ENCODE measurements around the gene FAM50A. TPM values are rescaled to one million over a fixed set of nuclear protein-coding genes. Genes with fewer than 3 reads are reported as not detected.

FAM50A gene
- polyA plus RNA-seq, 1 of the 3 experiments (the other 2 are of a cell fraction), result 86.0 TPM

DNA sequence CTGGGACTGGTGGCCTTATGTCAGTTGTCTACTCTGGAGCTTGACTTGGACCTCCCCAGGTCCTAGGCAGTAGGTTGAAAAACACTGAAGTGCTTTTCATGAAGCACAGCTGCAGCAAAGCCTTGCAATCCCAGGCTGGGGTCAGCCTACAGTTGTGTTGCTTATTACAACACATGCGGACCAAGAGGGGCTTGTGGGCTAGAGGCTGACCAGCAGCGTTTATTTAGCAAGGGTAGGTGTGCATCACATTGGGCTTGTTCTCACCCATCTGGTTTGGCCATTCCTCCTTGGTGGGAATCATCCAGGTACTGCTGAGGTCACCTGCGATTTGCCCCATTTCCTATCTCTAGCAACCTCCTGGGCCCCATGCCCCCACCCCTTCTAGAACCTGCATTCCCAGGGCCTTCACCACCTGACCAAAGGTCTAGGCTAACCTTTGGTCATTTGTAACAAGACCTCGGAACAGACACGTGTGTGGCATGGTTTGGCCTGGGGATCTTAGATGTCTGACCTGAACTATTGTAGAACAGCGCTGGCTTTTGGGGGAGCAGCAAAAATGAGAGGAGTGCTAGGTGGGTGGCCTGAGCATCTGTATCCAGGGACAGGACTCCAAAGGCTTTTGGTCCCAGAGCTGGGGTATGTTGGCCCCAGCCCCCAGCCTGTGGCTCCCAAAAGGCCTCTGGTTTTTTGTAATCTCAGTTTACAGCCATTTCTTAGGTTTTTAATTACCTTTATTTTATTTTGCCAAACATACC lies 42.7 kb upstream of the FAM50A start:
- H3K27ac ChIP-seq (ENCODE audit: low read depth in 2 of 2, low read length in 1 of 2), result peak overlapping the region in 1 of 2 experiments; percentile 96; a peak in 1 of 4 replicates
- peaks cover 0 to 6% of the 10 kb centered on the region in 2 experiments; a peak in 1 of 4 replicates for H3K4me1 ChIP-seq (ENCODE audit: control insufficient read depth in 1 of 2, insufficient read depth in 2 of 2, low read depth in 1 of 2, low read length in 1 of 2)
- H3K9me3 ChIP-seq, result no peaks in the 10 kb centered on the region
- peak; percentile 71; the same call in 1 of the 2 replicates for TF ChIP-seq SIN3A (IDR thresholded peaks at IDR 0.05; ENCODE audit: borderline replicate concordance, low read depth, low read length)
- TF ChIP-seq, protein P1, sequence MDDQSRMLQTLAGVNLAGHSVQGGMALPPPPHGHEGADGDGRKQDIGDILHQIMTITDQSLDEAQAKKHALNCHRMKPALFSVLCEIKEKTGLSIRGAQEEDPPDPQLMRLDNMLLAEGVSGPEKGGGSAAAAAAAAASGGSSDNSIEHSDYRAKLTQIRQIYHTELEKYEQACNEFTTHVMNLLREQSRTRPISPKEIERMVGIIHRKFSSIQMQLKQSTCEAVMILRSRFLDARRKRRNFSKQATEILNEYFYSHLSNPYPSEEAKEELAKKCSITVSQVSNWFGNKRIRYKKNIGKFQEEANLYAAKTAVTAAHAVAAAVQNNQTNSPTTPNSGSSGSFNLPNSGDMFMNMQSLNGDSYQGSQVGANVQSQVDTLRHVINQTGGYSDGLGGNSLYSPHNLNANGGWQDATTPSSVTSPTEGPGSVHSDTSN (IDR thresholded peaks at IDR 0.05), result peak; percentile 29
- TF ChIP-seq RXRA (IDR thresholded peaks at IDR 0.05; ENCODE audit: borderline replicate concordance, low read depth), result no peak
- no peaks in the 10 kb centered on the region for H3K27me3 ChIP-seq (ENCODE audit: insufficient read depth)
- no peak overlapping the region for H2AFZ ChIP-seq (ENCODE audit: low read depth)
- H3K79me2 ChIP-seq (ENCODE audit: insufficient read depth), result peaks cover 22% of the 10 kb centered on the region
- no peaks in the 10 kb centered on the region for H3K9me2 ChIP-seq
- H4K20me1 ChIP-seq (ENCODE audit: insufficient read depth), result peaks cover 34% of the 10 kb centered on the region
- peaks cover 16 to 18% of the 10 kb centered on the region in 2 experiments for H3K36me3 ChIP-seq (replicated peaks in 1 of 2; ENCODE audit: control insufficient read depth in 1 of 2, insufficient read depth in 2 of 2, low read length in 1 of 2)
- 26% methylated on average over 6 of the region's 6 CpGs for WGBS (ENCODE audit: low lambda C conversion rate)
- no peak overlapping the region for H3K9ac ChIP-seq
- ChIA-PET POLR2A (interaction anchor here (1.0 to 3.3 kb wide), 4 partner anchors 10 to 85 kb away, joined by 3 to 25 read pairs (median 5); partner anchors contain the start of genes DNASE1L1, TAFAZZIN and UBL4A), CTCF (interaction anchor here (0.7 kb wide), 1 partner anchor 19 kb away, joined by 3 read pairs; no protein-coding TSS in a partner anchor)
- H3K4me2 ChIP-seq, result no peak overlapping the region
- peaks cover 41% of the 10 kb centered on the region for H3F3A ChIP-seq (replicated peaks; ENCODE audit: insufficient read depth)
- no peak overlapping the region for H3K4me3 ChIP-seq (ENCODE audit: low read depth in 2 of 2, low read length in 1 of 2)
- no peak for DNase-seq

DNA sequence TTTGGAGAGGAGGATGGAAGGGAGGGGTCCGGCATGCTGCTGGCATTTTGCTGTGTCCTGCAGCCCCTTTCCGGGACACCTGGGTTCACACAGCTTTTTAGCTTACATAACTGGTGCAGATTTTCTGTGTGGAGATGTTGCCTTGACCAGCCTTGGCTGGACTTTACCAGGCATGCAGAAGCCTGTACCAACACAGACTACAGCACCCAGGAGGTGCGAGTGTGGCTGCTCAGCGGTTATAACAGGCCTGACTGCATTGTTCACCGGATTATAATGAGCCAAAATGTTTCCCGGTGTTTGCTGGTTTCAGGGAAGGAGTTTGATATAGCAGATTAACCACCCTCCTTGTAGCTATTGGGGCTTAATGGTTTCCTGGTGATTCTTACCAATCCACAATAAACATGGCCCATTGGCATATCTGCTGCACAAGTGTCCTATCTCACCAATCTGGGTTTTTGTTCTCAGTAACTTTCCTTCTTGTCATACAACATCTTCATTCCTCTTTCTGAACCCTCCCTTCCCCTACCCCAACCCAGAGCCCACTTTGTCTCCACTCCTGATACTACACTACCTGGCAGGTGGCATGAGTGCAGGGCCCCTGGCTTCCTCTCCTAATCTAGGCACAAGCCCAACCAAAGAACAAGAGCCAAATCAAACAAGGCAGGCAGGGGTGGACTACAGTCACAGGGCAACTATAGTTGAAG lies 41.9 kb upstream of the FAM50A start:
- Histone ChIP-seq H3K4me1 (ENCODE audit: control insufficient read depth in 1 of 2, insufficient read depth in 2 of 2, low read depth in 1 of 2, low read length in 1 of 2) (peaks cover 0 to 6% of the 10 kb centered on the region in 2 experiments; a peak in 1 of 4 replicates), H3K36me3 (replicated peaks in 1 of 2; ENCODE audit: control insufficient read depth in 1 of 2, insufficient read depth in 2 of 2, low read length in 1 of 2) (peaks cover 16 to 18% of the 10 kb centered on the region in 2 experiments), H3F3A (replicated peaks; ENCODE audit: insufficient read depth) (peaks cover 41% of the 10 kb centered on the region), H3K9me2 (no peaks in the 10 kb centered on the region), H3K79me2 (ENCODE audit: insufficient read depth) (peaks cover 24% of the 10 kb centered on the region), H2AFZ (ENCODE audit: low read depth) (no peak overlapping the region), H3K4me2 (no peak overlapping the region), H3K9ac (no peak overlapping the region), H4K20me1 (ENCODE audit: insufficient read depth) (peaks cover 34% of the 10 kb centered on the region), H3K27me3 (ENCODE audit: insufficient read depth) (no peaks in the 10 kb centered on the region), H3K9me3 (no peaks in the 10 kb centered on the region), H3K4me3 (ENCODE audit: low read depth in 2 of 2, low read length in 1 of 2) (no peak overlapping the region), H3K27ac (ENCODE audit: low read depth in 2 of 2, low read length in 1 of 2) (peak overlapping the region in 1 of 2 experiments; percentile 96; a peak in 1 of 4 replicates)
- ChIA-PET POLR2A (interaction anchor here (3.3 kb wide), 1 partner anchor 9 kb away, joined by 25 read pairs; the partner anchor contains the start of genes DNASE1L1 and TAFAZZIN), CTCF (interaction anchor here (0.7 kb wide), 1 partner anchor 18 kb away, joined by 3 read pairs; no protein-coding TSS in a partner anchor)
- TF ChIP-seq, protein P2, sequence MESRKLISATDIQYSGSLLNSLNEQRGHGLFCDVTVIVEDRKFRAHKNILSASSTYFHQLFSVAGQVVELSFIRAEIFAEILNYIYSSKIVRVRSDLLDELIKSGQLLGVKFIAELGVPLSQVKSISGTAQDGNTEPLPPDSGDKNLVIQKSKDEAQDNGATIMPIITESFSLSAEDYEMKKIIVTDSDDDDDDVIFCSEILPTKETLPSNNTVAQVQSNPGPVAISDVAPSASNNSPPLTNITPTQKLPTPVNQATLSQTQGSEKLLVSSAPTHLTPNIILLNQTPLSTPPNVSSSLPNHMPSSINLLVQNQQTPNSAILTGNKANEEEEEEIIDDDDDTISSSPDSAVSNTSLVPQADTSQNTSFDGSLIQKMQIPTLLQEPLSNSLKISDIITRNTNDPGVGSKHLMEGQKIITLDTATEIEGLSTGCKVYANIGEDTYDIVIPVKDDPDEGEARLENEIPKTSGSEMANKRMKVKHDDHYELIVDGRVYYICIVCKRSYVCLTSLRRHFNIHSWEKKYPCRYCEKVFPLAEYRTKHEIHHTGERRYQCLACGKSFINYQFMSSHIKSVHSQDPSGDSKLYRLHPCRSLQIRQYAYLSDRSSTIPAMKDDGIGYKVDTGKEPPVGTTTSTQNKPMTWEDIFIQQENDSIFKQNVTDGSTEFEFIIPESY (IDR thresholded peaks at IDR 0.05; ENCODE audit: borderline replicate concordance, low read depth), result no peak
- TF ChIP-seq POLR2AphosphoS5 (IDR thresholded peaks at IDR 0.05; ENCODE audit: low read depth, low read length), result no peak; the same call in 1 of the 2 replicates
- TF ChIP-seq YY1 (IDR thresholded peaks at IDR 0.05; ENCODE audit: low read depth), result no peak
- 0 out of 2 replicates have a peak, but pooled peaks have one; percentile 1 for TF ChIP-seq JUND (IDR thresholded peaks at IDR 0.05)
- TF ChIP-seq, protein P3, sequence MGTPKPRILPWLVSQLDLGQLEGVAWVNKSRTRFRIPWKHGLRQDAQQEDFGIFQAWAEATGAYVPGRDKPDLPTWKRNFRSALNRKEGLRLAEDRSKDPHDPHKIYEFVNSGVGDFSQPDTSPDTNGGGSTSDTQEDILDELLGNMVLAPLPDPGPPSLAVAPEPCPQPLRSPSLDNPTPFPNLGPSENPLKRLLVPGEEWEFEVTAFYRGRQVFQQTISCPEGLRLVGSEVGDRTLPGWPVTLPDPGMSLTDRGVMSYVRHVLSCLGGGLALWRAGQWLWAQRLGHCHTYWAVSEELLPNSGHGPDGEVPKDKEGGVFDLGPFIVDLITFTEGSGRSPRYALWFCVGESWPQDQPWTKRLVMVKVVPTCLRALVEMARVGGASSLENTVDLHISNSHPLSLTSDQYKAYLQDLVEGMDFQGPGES (IDR thresholded peaks at IDR 0.05; ENCODE audit: low read depth, low read length), result no peak
- no peak for TF ChIP-seq TAF1 (IDR thresholded peaks at IDR 0.05; ENCODE audit: borderline replicate concordance, low read depth, low read length)
- TF ChIP-seq MEF2A (IDR thresholded peaks at IDR 0.05; ENCODE audit: borderline replicate concordance, low read depth), result no peak
- no peak for TF ChIP-seq SMC3 (IDR thresholded peaks at IDR 0.05; ENCODE audit: low read depth, low read length)
- no peak for TF ChIP-seq MXI1 (IDR thresholded peaks at IDR 0.05; ENCODE audit: low read depth, low read length)
- DNase-seq, result no peak
- WGBS (ENCODE audit: low lambda C conversion rate), result 36% methylated on average over 6 of the region's 6 CpGs
